ENCODE results near the gene RTF1. TPM values are rescaled to one million over a fixed set of nuclear protein-coding genes. Genes with fewer than 3 reads are reported as not detected.
A peak's percentile ranks its signal among the peaks of the same experiment; 100 is the strongest.

The RTF1 gene
- total RNA-seq, 1 donor from 2014 or later = 23.5 TPM

DNA sequence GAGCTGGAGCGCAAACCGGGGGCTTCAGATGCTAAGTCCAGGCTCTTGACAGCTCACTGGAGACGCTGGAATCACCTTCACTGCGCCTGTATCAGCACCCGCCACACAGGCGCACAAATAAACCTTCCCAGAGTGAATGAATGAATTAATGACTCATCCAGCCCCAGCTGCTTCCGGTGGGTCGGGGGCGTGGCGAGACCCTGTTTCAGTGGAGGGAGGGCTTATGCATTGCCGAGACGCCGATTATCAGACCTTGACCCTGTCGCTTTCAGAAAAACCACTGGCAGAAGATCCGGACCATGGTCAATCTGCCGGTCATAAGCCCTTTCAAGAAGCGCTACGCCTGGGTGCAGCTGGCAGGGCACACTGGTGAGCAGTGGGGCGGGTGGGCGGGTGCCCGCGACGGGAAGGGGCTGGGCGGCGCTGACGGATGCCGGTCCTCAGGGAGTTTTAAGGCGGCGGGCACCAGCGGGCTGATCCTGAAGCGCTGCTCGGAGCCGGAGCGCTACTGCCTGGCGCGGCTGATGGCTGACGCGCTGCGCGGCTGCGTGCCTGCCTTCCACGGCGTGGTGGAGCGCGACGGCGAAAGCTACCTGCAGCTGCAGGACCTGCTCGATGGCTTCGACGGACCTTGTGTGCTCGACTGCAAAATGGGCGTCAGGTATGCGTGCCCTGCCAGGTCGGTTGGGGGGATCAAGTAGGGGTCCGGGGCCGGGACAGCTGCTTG is 84.5 kb downstream of the RTF1 start:
- DNase-seq (ENCODE audit: low read depth) = no peak

DNA sequence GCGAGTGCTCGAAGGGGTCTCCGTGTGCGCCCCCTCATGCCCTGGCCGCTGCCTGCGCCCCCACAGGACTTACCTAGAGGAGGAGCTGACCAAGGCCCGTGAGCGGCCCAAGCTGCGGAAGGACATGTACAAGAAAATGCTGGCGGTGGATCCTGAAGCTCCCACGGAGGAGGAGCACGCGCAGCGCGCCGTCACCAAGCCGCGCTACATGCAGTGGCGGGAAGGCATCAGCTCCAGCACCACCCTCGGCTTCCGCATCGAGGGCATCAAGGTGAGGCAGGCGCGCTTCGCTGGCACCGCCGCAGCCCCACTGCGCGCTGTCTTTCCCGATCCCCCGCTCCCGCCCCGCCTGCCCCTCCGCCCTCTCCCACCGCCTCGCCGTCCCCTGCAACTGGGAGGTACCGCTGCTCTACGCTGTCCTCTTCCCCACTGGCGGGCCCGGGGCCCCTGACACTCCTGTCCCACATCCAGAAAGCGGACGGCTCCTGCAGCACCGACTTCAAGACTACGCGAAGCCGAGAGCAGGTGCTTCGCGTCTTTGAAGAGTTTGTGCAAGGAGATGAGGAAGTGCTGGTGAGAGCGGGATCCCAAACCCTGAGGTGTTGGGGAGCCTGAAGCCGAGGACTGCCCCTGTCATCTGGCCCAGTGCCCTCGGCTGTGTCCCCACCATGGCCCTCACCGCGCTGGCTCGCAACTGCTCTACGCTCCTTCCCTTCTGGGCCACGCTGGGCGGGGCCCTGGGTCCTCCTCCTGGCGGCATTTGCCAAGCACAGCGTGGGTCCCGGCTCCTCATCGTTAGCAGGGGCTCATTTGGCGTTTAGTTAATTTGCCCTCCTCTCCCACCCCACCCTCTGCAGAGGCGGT is 85.3 kb downstream of the RTF1 start:
- no peak for DNase-seq (ENCODE audit: low read depth)
- peak overlapping the region; percentile 3 for H3K4me3 ChIP-seq (ENCODE audit: low read depth, low read length)
- TF ChIP-seq, protein P1, sequence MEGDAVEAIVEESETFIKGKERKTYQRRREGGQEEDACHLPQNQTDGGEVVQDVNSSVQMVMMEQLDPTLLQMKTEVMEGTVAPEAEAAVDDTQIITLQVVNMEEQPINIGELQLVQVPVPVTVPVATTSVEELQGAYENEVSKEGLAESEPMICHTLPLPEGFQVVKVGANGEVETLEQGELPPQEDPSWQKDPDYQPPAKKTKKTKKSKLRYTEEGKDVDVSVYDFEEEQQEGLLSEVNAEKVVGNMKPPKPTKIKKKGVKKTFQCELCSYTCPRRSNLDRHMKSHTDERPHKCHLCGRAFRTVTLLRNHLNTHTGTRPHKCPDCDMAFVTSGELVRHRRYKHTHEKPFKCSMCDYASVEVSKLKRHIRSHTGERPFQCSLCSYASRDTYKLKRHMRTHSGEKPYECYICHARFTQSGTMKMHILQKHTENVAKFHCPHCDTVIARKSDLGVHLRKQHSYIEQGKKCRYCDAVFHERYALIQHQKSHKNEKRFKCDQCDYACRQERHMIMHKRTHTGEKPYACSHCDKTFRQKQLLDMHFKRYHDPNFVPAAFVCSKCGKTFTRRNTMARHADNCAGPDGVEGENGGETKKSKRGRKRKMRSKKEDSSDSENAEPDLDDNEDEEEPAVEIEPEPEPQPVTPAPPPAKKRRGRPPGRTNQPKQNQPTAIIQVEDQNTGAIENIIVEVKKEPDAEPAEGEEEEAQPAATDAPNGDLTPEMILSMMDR (conservative IDR thresholded peaks at IDR 0.05; ENCODE audit: low read depth, low read length) = no peak

More for the DNA sequence above, 84.5 kb downstream of the RTF1 start:
- H3K4me3 ChIP-seq (ENCODE audit: low read depth, low read length) = peak overlapping the region; percentile 38
- TF ChIP-seq, protein P1 (conservative IDR thresholded peaks at IDR 0.05; ENCODE audit: low read depth, low read length) = no peak

DNA sequence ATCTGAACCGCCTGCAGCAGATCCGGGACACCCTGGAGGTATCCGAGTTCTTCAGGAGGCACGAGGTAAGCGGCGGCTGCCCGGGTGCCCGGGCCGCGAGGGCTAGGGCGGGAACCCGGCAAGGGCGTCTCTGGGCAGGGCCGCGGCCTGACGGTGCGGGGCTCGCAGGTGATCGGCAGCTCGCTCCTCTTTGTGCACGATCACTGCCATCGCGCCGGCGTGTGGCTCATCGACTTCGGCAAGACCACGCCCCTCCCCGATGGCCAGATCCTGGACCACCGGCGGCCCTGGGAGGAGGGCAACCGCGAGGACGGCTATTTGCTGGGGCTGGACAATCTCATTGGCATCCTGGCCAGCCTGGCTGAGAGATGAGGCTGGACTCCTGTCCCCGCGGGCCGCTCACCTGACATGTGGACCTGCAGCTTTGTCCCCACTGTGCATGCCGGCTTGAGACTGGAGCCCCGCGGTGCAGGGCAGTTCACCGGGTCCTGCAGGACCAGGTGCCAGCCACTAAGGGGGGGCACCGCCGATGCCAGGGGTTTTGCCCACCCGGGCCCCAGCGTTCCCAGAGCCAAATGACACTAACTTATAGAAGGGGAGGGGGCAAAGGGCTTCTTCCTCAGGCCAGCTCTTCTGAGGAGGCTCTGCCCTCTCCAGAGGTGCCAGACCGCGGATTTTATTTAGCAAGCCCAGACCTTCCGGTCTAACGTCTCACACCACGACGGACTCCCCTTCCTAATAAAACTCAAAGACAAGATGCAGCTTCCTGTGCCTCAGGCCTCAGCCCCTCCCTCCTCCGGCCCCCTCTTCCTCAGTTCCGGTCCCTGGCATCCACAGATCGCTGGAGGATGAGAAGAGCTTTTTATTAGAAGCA is 86.1 kb downstream of the RTF1 start:
- TF ChIP-seq, protein P1 (conservative IDR thresholded peaks at IDR 0.05; ENCODE audit: low read depth, low read length) = no peak
- DNase-seq (ENCODE audit: low read depth) = no peak
- H3K4me3 ChIP-seq (ENCODE audit: low read depth, low read length) = no peak overlapping the region

DNA sequence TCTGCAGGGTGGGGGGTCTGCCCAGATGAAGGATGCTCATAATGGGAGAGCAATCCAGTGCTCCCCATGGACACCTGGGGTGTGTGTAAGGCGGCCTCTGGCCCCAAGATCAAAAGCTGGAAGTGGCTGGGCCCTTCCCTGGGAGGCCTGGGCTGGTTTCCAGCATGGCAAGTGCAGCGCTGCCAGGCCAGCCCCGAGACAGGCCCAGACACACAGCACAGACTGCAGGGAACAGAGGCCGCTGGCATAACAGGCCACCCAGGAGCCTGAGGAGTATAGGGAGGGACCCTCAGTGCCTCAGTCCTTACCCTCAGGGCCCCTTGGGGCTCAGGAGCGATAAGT is 86.7 kb downstream of the RTF1 start:
- TF ChIP-seq, protein P1 (conservative IDR thresholded peaks at IDR 0.05; ENCODE audit: low read depth, low read length) = no peak
- H3K4me3 ChIP-seq (ENCODE audit: low read depth, low read length) = no peak overlapping the region
- no peak for DNase-seq (ENCODE audit: low read depth)

DNA sequence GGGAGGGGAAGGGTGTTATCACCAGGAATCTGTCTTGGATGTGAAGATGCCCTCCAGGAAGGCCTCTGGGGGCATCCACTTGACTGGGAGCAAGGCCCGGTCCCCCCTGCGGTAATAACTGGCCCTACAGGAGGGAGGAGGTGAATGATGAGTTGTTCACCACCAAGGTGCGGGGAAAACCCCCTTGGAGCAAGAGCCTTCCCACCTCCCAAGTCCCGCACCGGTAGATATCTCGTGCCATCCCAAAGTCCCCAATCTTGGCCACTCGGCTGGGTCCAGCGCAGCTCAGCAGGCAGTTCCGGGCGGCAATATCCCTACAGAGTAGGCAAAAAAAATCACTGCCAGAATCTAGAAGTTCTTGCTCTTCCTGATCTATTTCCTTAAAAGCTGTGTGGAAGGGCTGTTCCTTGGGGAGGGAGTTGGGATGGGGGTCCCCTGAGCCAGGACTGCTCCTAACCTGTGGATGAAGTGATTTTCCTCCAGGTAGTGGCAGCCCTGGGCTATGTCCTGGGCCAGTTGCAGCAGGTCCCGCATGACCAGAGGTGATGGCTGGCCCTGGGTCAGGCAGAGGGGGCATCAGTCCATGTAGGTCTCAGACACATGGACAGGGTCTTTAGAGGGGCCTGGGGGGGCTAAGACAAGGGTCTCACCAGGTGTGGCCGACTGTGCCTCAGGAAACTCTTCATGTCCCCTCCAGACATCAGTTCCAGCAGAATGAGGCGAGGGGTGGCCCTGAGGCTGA is 88.0 kb downstream of the RTF1 start:
- DNase-seq (ENCODE audit: low read depth) = no peak
- H3K4me3 ChIP-seq (ENCODE audit: low read depth, low read length) = no peak overlapping the region
- TF ChIP-seq, protein P1 (conservative IDR thresholded peaks at IDR 0.05; ENCODE audit: low read depth, low read length) = no peak

DNA sequence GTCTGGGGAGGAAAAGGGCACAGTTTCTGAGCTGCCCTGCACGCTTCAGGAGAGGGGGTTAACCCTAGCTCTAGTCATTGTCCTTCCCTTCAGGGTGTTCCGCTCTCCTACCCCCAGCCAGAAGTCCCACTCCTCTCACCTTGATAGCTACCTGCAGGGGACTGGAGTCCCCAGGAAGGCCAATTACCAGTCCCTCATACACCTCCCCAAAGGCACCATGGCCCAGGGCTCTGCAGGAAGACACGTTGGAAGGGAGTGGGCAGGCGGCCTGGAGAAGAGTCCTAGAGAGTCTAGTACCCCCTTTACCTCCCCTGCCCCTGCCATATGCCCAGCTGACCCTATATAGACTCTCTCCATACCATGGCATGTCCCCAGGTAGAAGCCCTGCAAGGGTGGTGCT is 88.9 kb downstream of the RTF1 start:
- TF ChIP-seq, protein P1 (conservative IDR thresholded peaks at IDR 0.05; ENCODE audit: low read depth, low read length) = no peak
- no peak overlapping the region for H3K4me3 ChIP-seq (ENCODE audit: low read depth, low read length)
- no peak for DNase-seq (ENCODE audit: low read depth)

All from epithelial cell of proximal tubule (primary cell).